ENCODE measurements around the gene CENPQ. TPM values are rescaled to one million over a fixed set of nuclear protein-coding genes. Genes with fewer than 3 reads are reported as not detected.
A peak's percentile ranks its signal among the peaks of the same experiment; 100 is the strongest.

Gene CENPQ
- total and polyA plus RNA-seq, 2 donors (not counting 1 experiment from before 2014, with no cell fraction given), result 5.3 to 7.3 TPM

DNA sequence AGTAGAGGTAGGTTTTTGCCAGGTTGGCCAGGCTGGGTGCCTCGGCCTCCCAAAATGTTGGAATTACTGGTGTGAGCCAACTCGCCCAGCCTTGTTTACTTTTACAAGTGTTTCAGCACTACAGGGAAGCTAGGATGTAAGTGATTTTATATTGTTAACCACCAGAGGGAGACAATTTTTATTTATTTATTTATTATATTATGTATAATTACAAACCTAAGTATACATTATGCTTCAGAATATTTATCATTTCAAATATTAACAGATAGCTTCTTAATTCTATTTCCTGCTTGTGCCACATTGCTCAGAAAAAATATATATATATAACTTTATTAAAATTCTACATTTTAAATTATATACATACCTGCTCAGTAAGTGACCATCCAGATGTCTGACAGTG lies 9.9 kb upstream of the CENPQ start:
- peak in 1 of 2 donors; percentile 19 for DNase-seq (ENCODE audit: low read depth in 2 of 2)

DNA sequence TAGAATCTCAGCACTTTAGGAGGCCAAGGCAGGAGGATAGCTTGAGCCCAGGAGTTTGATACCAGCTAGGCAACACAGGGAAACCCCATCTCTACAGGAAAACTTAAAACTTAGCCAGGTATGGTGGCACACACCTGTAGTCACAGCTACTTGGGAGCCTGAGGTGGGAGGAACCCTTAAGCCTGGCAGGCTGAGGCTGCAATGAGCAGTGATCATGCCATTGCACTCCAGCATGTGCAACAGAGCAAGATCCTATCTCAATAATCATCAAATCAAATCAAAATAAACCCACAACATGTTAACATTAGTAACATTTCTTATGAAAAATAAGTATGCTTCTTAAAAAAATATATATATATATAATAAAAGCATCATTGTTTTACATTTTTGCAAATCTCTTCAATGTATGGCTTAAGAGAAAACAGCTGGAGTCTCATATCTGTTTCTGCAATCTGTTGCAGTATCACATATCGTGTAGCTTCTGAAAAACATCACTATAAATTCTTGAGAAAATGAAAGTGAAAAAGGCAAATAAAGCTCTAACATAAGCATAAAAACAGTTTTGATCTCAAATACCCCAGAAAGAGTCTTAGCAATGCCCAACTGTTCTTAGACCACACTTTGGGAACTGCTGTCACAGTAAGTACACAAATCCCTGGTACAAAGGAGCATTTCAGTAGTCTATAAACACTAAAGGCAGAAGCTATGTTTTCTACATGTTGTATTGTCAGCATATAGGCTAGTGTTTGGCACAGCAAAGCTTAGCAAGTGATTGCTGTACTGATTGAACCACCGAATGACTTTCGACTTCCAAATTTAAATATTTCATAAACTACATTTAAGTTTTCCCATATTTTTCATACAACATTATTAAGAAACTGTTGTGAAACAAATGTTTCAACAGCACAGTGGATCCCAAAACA lies 8.1 kb upstream of the CENPQ start:
- Histone ChIP-seq H3K79me2 (ENCODE audit: control insufficient read depth, insufficient read depth, low read length) (no peaks in the 10 kb centered on the region), H2AFZ (ENCODE audit: low read length) (no peak overlapping the region), H3K4me3 (replicated peaks in 1 of 4; ENCODE audit: control extremely low read depth in 1 of 4, insufficient read depth in 1 of 4, low read depth in 3 of 4, low read length in 4 of 4) (no peak overlapping the region), H3K4me1 (ENCODE audit: control insufficient read depth, extremely low read depth, insufficient read depth, low read length) (no peaks in the 10 kb centered on the region), H3K9ac (ENCODE audit: insufficient read depth, low read length) (no peak overlapping the region), H3K27me3 (ENCODE audit: control insufficient read depth, insufficient read depth, low read length) (no peaks in the 10 kb centered on the region), H3K36me3 (ENCODE audit: control insufficient read depth, insufficient read depth, low read length) (no peaks in the 10 kb centered on the region), H4K20me1 (ENCODE audit: control insufficient read depth, extremely low read depth, insufficient read depth, low read length) (no peaks in the 10 kb centered on the region), H3K9me3 (ENCODE audit: control insufficient read depth, insufficient read depth, low read depth, low read length) (no peaks in the 10 kb centered on the region), H3K27ac (ENCODE audit: insufficient read depth, low read length) (no peak overlapping the region), H3K4me2 (ENCODE audit: extremely low read depth, insufficient read depth, low read length) (no peak overlapping the region)
- DNase-seq (ENCODE audit: low read depth in 2 of 2), result no peak
- TF ChIP-seq, protein P1, sequence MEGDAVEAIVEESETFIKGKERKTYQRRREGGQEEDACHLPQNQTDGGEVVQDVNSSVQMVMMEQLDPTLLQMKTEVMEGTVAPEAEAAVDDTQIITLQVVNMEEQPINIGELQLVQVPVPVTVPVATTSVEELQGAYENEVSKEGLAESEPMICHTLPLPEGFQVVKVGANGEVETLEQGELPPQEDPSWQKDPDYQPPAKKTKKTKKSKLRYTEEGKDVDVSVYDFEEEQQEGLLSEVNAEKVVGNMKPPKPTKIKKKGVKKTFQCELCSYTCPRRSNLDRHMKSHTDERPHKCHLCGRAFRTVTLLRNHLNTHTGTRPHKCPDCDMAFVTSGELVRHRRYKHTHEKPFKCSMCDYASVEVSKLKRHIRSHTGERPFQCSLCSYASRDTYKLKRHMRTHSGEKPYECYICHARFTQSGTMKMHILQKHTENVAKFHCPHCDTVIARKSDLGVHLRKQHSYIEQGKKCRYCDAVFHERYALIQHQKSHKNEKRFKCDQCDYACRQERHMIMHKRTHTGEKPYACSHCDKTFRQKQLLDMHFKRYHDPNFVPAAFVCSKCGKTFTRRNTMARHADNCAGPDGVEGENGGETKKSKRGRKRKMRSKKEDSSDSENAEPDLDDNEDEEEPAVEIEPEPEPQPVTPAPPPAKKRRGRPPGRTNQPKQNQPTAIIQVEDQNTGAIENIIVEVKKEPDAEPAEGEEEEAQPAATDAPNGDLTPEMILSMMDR (conservative IDR thresholded peaks at IDR 0.05 in 1 of 2, IDR thresholded peaks at IDR 0.05 in 1 of 2; ENCODE audit: low read depth in 1 of 2, low read length in 2 of 2), result no peak
- no peak for TF ChIP-seq EZH2 (IDR thresholded peaks at IDR 0.05; ENCODE audit: low read length, missing control alignments)

More for the DNA sequence above, 9.9 kb upstream of the CENPQ start:
- Histone ChIP-seq H3K9me3 (ENCODE audit: control insufficient read depth, insufficient read depth, low read depth, low read length) (no peaks in the 10 kb centered on the region), H3K9ac (ENCODE audit: insufficient read depth, low read length) (no peak overlapping the region), H3K4me1 (ENCODE audit: control insufficient read depth, extremely low read depth, insufficient read depth, low read length) (no peaks in the 10 kb centered on the region), H3K4me2 (ENCODE audit: extremely low read depth, insufficient read depth, low read length) (no peak overlapping the region), H2AFZ (ENCODE audit: low read length) (no peak overlapping the region), H3K27me3 (ENCODE audit: control insufficient read depth, insufficient read depth, low read length) (no peaks in the 10 kb centered on the region), H3K27ac (ENCODE audit: insufficient read depth, low read length) (no peak overlapping the region), H3K4me3 (replicated peaks in 1 of 4; ENCODE audit: control extremely low read depth in 1 of 4, insufficient read depth in 1 of 4, low read depth in 3 of 4, low read length in 4 of 4) (no peak overlapping the region), H4K20me1 (ENCODE audit: control insufficient read depth, extremely low read depth, insufficient read depth, low read length) (no peaks in the 10 kb centered on the region), H3K79me2 (ENCODE audit: control insufficient read depth, insufficient read depth, low read length) (no peaks in the 10 kb centered on the region), H3K36me3 (ENCODE audit: control insufficient read depth, insufficient read depth, low read length) (no peaks in the 10 kb centered on the region)
- TF ChIP-seq, protein P1 (conservative IDR thresholded peaks at IDR 0.05 in 1 of 2, IDR thresholded peaks at IDR 0.05 in 1 of 2; ENCODE audit: low read depth in 1 of 2, low read length in 2 of 2), result peak; percentile 8 to 30
- TF ChIP-seq EZH2 (IDR thresholded peaks at IDR 0.05; ENCODE audit: low read length, missing control alignments), result no peak

DNA sequence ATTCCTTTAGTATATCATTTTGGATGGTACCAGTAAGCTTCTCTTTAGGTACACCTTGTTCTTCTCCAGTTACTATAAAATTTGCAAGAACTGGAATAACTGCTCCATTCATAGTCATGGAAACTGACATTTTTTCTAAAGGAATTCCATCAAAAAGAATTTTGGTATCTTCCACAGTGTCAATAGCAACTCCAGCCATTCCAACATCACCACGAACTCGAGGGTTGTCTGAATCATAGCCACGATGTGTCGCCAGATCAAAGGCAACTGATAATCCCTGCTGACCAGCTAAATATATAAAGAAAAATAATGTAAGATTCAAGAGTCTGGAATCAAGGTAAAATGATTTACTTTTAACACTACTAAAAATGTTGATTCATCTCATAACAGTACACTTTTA lies 5.4 kb upstream of the CENPQ start:
- Histone ChIP-seq H3K36me3 (ENCODE audit: control insufficient read depth, insufficient read depth, low read length) (no peaks in the 10 kb centered on the region), H3K4me2 (ENCODE audit: extremely low read depth, insufficient read depth, low read length) (no peak overlapping the region), H3K4me3 (replicated peaks in 1 of 4; ENCODE audit: control extremely low read depth in 1 of 4, insufficient read depth in 1 of 4, low read depth in 3 of 4, low read length in 4 of 4) (no peak overlapping the region), H4K20me1 (ENCODE audit: control insufficient read depth, extremely low read depth, insufficient read depth, low read length) (no peaks in the 10 kb centered on the region), H3K4me1 (ENCODE audit: control insufficient read depth, extremely low read depth, insufficient read depth, low read length) (no peaks in the 10 kb centered on the region), H2AFZ (ENCODE audit: low read length) (no peak overlapping the region), H3K27me3 (ENCODE audit: control insufficient read depth, insufficient read depth, low read length) (no peaks in the 10 kb centered on the region), H3K9me3 (ENCODE audit: control insufficient read depth, insufficient read depth, low read depth, low read length) (no peaks in the 10 kb centered on the region), H3K79me2 (ENCODE audit: control insufficient read depth, insufficient read depth, low read length) (peaks cover 16% of the 10 kb centered on the region), H3K27ac (ENCODE audit: insufficient read depth, low read length) (no peak overlapping the region), H3K9ac (ENCODE audit: insufficient read depth, low read length) (no peak overlapping the region)
- DNase-seq (ENCODE audit: low read depth in 2 of 2), result peak in 1 of 2 donors; percentile 32
- TF ChIP-seq, protein P1 (conservative IDR thresholded peaks at IDR 0.05 in 1 of 2, IDR thresholded peaks at IDR 0.05 in 1 of 2; ENCODE audit: low read depth in 1 of 2, low read length in 2 of 2), result no peak
- TF ChIP-seq EZH2 (IDR thresholded peaks at IDR 0.05; ENCODE audit: low read length, missing control alignments), result no peak

Measured in fibroblast of lung (primary cell).